Kidney (tissue), 14 donors: ENCODE results near the gene RNF180. TPM values are rescaled to one million over a fixed set of nuclear protein-coding genes. Genes with fewer than 3 reads are reported as not detected.

Experiments used
- DNase-seq, 5 donors: peaks; one replicate each; pipeline ENCODE4 v3.0.0-alpha.2; 2013 to 2020
- FAIRE-seq: peaks from 2 replicates; lab custom pipeline; 2012; peaks lifted over from hg19 to GRCh38; lab: Jason Lieb, UNC
- H3K27ac ChIP-seq, 2 donors: one replicate each; pipeline ENCODE4 v1.7.0; 2013; ENCODE audit warnings: low read depth in 2 of 2, low read length in 2 of 2, inconsistent platforms in 1 of 2
- H3K27me3 ChIP-seq: one replicate; pipeline ENCODE4 v1.7.1; 2013; ENCODE audit warnings: low read length, inconsistent platforms; ENCODE audit not compliant: control insufficient read depth, insufficient read depth
- H3K36me3 ChIP-seq, 3 donors: one replicate each; pipeline versions ENCODE4 v1.7.0 to v1.7.1; 2013; ENCODE audit warnings: low read length in 3 of 3, control low read depth in 1 of 3, inconsistent platforms in 1 of 3; ENCODE audit not compliant: insufficient read depth in 3 of 3, control insufficient read depth in 2 of 3
- H3K4me1 ChIP-seq, 3 donors: one replicate each; pipeline versions ENCODE4 v1.7.0 to v1.7.1; 2013; ENCODE audit warnings: low read length in 3 of 3, inconsistent platforms in 1 of 3, low read depth in 1 of 3; ENCODE audit not compliant: control insufficient read depth in 2 of 3, insufficient read depth in 2 of 3
- H3K4me3 ChIP-seq, 3 donors: one replicate each; pipeline versions ENCODE4 v1.7.0 to v1.8.1; 2013; ENCODE audit warnings: low read length in 3 of 3, control low read depth in 1 of 3, inconsistent platforms in 1 of 3
- H3K9ac ChIP-seq, 3 donors: one replicate each; pipeline versions ENCODE4 v1.7.0 to v1.7.1; 2013; ENCODE audit warnings: low read length in 3 of 3, control low read depth in 1 of 3, inconsistent platforms in 1 of 3
- H3K9me3 ChIP-seq, 3 donors: one replicate each; pipeline versions ENCODE4 v1.7.0 to v1.7.1; 2013; ENCODE audit warnings: low read length in 3 of 3, control low read depth in 1 of 3, inconsistent platforms in 1 of 3; ENCODE audit not compliant: control insufficient read depth in 2 of 3, insufficient read depth in 1 of 3
- CTCF ChIP-seq: IDR thresholded peaks from 3 replicates; pipeline ENCODE4 v1.5.1; 2012; ENCODE audit warnings: mild to moderate bottlenecking, moderate library complexity, borderline replicate concordance; ENCODE audit not compliant: insufficient read depth; ENCODE audit errors: extremely low read depth
- intact Hi-C: fragments of 100-400 bp; cut with DNase I; formaldehyde crosslinking; loops from one replicate; pipeline ENCODE4 v1.11.1; 2022
- polyA plus RNA-seq: library from polyadenylated mRNA; stranded (reverse); fragments of 350-450 nt; fragmentation: Illumina TruSeq; extraction: RNeasy Lipid Tissue Mini Kit (QIAGEN cat#74804); gene quantifications from one replicate; pipeline ENCODE4 v1.2.3, GENCODE V29; 2014; ENCODE audit warnings: low read depth, low replicate concordance; ENCODE audit not compliant: insufficient read depth
- total RNA-seq: library from RNA; stranded (reverse); fragmentation: NEBNext Ultra II Directional; extraction: Animal tissue kit (Norgen Biotek cat#: 25700); gene quantifications from one replicate; pipeline ENCODE4 v1.2.1, GENCODE V29; 2021
- donor health status: control.
- donor health status: control.
- donor health status: control.
- donor health status: control.
- donor health status: control.
- donor health status: DM: yes; HTN: yes; CAD: no.
- donor health status: Normal renal cell carcinoma (clear cell type).

The RNF180 gene
- total and polyA plus RNA-seq, 2 donors from 2014 or later, result 3.8 to 23.0 TPM

GRCh38 chr5:64210866-64211265 is 45.2 kb downstream of the RNF180 start:
- Histone ChIP-seq H3K27ac (no peak overlapping the region), H3K9ac (no peak overlapping the region), H3K9me3 (no peaks in the 10 kb centered on the region), H3K27me3 (no peaks in the 10 kb centered on the region), H3K36me3 (peaks cover 0 to 4% (median 0%) of the 10 kb centered on the region in 3 donors), H3K4me1 (no peaks in the 10 kb centered on the region), H3K4me3 (no peak overlapping the region)
- no peak for DNase-seq
- intact Hi-C loops, result no loop called here
- no peak for FAIRE-seq
- no peak for TF ChIP-seq CTCF

GRCh38 chr5:64213011-64213410 is 47.4 kb downstream of the RNF180 start:
- no peak for TF ChIP-seq CTCF
- Histone ChIP-seq H3K4me3 (no peak overlapping the region), H3K27me3 (no peaks in the 10 kb centered on the region), H3K9ac (no peak overlapping the region), H3K27ac (no peak overlapping the region), H3K36me3 (peaks cover 0 to 4% (median 0%) of the 10 kb centered on the region in 3 donors), H3K9me3 (no peaks in the 10 kb centered on the region), H3K4me1 (no peaks in the 10 kb centered on the region)
- intact Hi-C loops, result no loop called here
- no peak for DNase-seq
- no peak for FAIRE-seq

GRCh38 chr5:64213531-64213930 is 47.9 kb downstream of the RNF180 start:
- H3K27me3 ChIP-seq, result no peaks in the 10 kb centered on the region
- H3K36me3 ChIP-seq, result peaks cover 0 to 4% (median 0%) of the 10 kb centered on the region in 3 donors
- H3K9me3 ChIP-seq, result no peaks in the 10 kb centered on the region
- H3K4me3 ChIP-seq, result no peak overlapping the region
- no peaks in the 10 kb centered on the region for H3K4me1 ChIP-seq
- FAIRE-seq (no peak), DNase-seq (no peak)
- H3K9ac ChIP-seq, result no peak overlapping the region
- no peak for TF ChIP-seq CTCF
- intact Hi-C loops, result no loop called here
- H3K27ac ChIP-seq, result no peak overlapping the region

- TF ChIP-seq CTCF, result no peak
- H3K9ac ChIP-seq, result no peak overlapping the region
- FAIRE-seq (no peak), DNase-seq (no peak)
- H3K4me3 ChIP-seq, result no peak overlapping the region
- no peaks in the 10 kb centered on the region for H3K27me3 ChIP-seq
- peaks cover 0 to 4% (median 0%) of the 10 kb centered on the region in 3 donors for H3K36me3 ChIP-seq
- H3K9me3 ChIP-seq, result no peaks in the 10 kb centered on the region
- intact Hi-C loops, result no loop called here
- H3K4me1 ChIP-seq, result no peaks in the 10 kb centered on the region
- H3K27ac ChIP-seq, result no peak overlapping the region
These were observed 48.5 kb downstream of the RNF180 start for GRCh38 chr5:64214132-64214531.
